Adipocyte (in vitro differentiated cells): Measurements from ENCODE around the gene FAM193A.
"Not testable (repeated sequence)": the region's sequence is repeated elsewhere in the genome, so short reads cannot be mapped to it uniquely, and the experiment has no call there.

Source experiments
- DNase-seq: peaks from one replicate; pipeline ENCODE4 v3.0.0-alpha.2; 2015; ENCODE audit warnings: low read depth
- H3K27me3 ChIP-seq: replicated peaks from 2 replicates; pipeline ENCODE4 v1.7.0; 2013; ENCODE audit warnings: mild to moderate bottlenecking, low read length, moderate library complexity; ENCODE audit not compliant: control insufficient read depth, insufficient read depth
- H3K36me3 ChIP-seq: 2 replicates; pipeline ENCODE4 v1.7.0; 2013; ENCODE audit warnings: low read length, mild to moderate bottlenecking, moderate library complexity; ENCODE audit not compliant: control insufficient read depth, insufficient read depth, severe bottlenecking
- H3K4me1 ChIP-seq: 2 replicates; pipeline ENCODE4 v1.7.0; 2013; ENCODE audit warnings: mild to moderate bottlenecking, low read length, moderate library complexity; ENCODE audit not compliant: control insufficient read depth, insufficient read depth
- H3K4me3 ChIP-seq: 2 replicates; pipeline ENCODE4 v1.7.0; 2013; ENCODE audit warnings: mild to moderate bottlenecking, low read length, moderate library complexity
- H3K9ac ChIP-seq: 2 replicates; pipeline ENCODE4 v1.7.0; 2013; ENCODE audit warnings: mild to moderate bottlenecking, low read length, moderate library complexity
- H3K9me3 ChIP-seq: 2 replicates; pipeline ENCODE4 v1.7.0; 2013; ENCODE audit warnings: mild to moderate bottlenecking, low read length, moderate library complexity; ENCODE audit not compliant: control insufficient read depth

The FAM193A gene

GRCh38 chr4:2780643-2781042, 244.2 kb downstream of the FAM193A start:
- not testable (repeated sequence) for DNase-seq, H3K4me1 ChIP-seq, H3K27me3 ChIP-seq, H3K36me3 ChIP-seq, H3K9ac ChIP-seq, H3K4me3 ChIP-seq
- peaks cover 32% of the 10 kb centered on the region for H3K9me3 ChIP-seq

- DNase-seq: no peak
- H3K27me3 ChIP-seq: no peaks in the 10 kb centered on the region
- peaks cover 4% of the 10 kb centered on the region for H3K4me1 ChIP-seq
Observed at GRCh38 chr4:2781911-2782310, 245.5 kb downstream of the FAM193A start.

More at GRCh38 chr4:2781911-2782310, 245.5 kb downstream of the FAM193A start:
- Histone ChIP-seq H3K36me3 (no peaks in the 10 kb centered on the region), H3K4me3 (no peak overlapping the region), H3K9ac (no peak overlapping the region), H3K9me3 (peaks cover 32% of the 10 kb centered on the region)
